ENCODE measurements around the gene SMOC1. TPM values are rescaled to one million over a fixed set of nuclear protein-coding genes. Genes with fewer than 3 reads are reported as not detected.

SMOC1 gene
- total RNA-seq, 2 donors from 2014 or later = 14.1 to 18.6 TPM

DNA sequence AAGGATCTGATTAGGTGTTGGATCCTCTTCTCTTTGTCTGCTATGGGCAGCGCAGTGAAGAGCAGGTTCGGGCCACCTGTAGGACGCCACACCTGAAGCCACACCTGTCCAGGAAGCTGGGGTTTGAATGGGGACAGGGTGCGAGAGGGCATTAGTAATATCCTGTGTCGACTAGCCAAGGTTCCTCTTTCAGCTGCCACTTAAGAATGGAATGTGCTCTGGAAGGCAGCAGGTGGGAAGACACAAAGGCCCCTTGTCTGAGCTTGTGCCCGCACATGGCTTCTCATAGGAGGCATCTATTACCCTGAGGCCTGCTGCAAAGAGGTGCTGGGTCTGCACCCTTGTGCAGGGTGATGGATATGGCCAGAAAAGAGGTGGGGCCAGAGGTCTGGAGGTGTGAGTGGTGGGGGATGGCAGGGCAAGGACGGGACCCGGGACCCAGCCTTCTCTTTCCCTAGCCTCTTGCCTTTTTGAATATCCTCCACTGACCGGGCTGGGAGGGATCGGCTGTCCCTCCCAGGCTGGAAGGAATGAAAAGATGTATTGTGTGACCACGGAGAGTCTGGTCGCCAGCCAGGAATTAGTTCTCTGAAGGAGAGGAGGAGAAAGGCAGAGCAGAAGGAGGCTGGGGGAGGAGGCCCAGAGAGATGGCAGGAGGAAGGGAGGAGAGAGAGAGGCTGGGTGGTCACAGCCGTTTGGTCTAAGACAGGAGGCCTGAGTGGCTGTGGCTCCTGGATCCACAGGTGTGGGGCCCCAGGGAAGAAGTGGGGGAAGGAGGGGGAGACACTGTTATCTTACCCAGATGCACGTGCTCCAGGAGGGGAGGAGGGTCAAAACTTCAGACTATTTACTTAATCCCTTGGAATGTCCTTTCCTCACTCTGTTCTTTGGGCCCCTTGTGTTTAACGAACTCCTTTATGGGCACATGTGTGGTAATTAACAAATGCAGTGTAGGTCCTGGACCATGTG, 101.5 kb downstream of the SMOC1 start:
- H3K9me3 ChIP-seq = no peaks in the 10 kb centered on the region
- no peak overlapping the region for H3K4me3 ChIP-seq
- peaks cover 0 to 8% of the 10 kb centered on the region in 2 donors for H3K4me1 ChIP-seq
- TF ChIP-seq, protein P1, sequence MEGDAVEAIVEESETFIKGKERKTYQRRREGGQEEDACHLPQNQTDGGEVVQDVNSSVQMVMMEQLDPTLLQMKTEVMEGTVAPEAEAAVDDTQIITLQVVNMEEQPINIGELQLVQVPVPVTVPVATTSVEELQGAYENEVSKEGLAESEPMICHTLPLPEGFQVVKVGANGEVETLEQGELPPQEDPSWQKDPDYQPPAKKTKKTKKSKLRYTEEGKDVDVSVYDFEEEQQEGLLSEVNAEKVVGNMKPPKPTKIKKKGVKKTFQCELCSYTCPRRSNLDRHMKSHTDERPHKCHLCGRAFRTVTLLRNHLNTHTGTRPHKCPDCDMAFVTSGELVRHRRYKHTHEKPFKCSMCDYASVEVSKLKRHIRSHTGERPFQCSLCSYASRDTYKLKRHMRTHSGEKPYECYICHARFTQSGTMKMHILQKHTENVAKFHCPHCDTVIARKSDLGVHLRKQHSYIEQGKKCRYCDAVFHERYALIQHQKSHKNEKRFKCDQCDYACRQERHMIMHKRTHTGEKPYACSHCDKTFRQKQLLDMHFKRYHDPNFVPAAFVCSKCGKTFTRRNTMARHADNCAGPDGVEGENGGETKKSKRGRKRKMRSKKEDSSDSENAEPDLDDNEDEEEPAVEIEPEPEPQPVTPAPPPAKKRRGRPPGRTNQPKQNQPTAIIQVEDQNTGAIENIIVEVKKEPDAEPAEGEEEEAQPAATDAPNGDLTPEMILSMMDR (IDR thresholded peaks at IDR 0.05) = no peak
- no peaks in the 10 kb centered on the region for H3K27me3 ChIP-seq
- no peak for DNase-seq (ENCODE audit: low spot score)
- no peaks in the 10 kb centered on the region for H3K36me3 ChIP-seq
- H3K27ac ChIP-seq = no peak overlapping the region

DNA sequence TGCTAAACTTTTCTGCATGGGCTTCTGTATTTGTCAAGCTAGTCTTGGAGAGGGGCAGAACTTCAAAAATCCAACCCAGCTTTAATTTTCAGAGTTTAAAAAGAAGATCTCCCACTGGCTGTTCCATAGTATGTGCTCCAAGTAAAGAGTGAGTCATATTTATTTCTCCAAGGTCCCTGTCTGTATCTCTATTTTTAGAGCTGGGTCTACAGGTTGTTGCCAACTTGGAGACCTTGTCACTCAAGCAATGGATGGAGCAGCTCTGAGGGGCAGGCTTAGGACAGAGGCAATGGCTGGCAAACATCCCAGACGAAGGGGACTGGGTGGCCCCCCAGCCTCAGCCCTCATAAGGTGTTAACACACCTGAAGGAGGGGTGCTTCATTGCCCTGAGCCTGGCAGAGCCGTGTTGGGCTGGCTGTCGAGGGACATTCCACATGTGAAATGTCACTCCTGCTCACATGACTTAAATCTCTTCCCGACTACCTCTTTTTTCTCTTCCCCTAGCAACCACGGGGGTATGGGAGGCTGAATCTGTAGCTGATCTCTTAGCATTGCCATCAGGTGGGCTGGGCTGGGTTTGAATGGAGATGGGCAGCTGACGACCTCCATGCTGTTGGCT, 103.1 kb downstream of the SMOC1 start:
- Histone ChIP-seq H3K27ac (no peak overlapping the region), H3K4me3 (no peak overlapping the region), H3K9me3 (no peaks in the 10 kb centered on the region), H3K36me3 (no peaks in the 10 kb centered on the region), H3K4me1 (peaks cover 0 to 8% of the 10 kb centered on the region in 2 donors), H3K27me3 (no peaks in the 10 kb centered on the region)
- no peak for DNase-seq (ENCODE audit: low spot score)
- TF ChIP-seq, protein P1 (IDR thresholded peaks at IDR 0.05) = no peak

- H3K36me3 ChIP-seq = no peaks in the 10 kb centered on the region
- no peak overlapping the region for H3K4me3 ChIP-seq
- TF ChIP-seq, protein P1 (IDR thresholded peaks at IDR 0.05) = no peak
- no peak overlapping the region for H3K27ac ChIP-seq
- H3K4me1 ChIP-seq = peaks cover 0 to 8% of the 10 kb centered on the region in 2 donors
- DNase-seq (ENCODE audit: low spot score) = no peak
- H3K27me3 ChIP-seq = no peaks in the 10 kb centered on the region
- H3K9me3 ChIP-seq = no peaks in the 10 kb centered on the region
These were observed 103.7 kb downstream of the SMOC1 start for GRCh38 chr14:69982886-69983285.

DNA sequence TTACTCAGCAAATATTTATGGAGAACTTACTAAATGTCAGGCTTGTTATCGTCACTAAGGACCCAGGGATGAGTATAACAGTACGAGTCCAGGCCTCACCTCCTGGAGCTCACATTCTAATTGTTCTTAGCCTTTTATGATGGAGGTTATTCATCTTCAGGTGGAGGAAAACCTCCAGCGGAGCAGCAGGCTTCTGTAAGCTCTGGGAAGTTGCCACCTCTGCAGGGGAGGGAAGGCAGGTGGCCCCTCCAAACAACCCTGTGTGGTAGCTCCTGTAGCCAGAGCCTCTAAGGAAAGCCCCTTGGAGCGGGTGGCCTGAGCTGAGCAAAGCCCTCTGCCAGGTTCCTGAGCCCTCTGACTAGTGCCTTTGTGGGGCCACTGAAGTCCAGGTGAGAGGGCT, 104.1 kb downstream of the SMOC1 start:
- TF ChIP-seq, protein P1 (IDR thresholded peaks at IDR 0.05) = no peak
- Histone ChIP-seq H3K27ac (no peak overlapping the region), H3K4me1 (peaks cover 0 to 8% of the 10 kb centered on the region in 2 donors), H3K4me3 (no peak overlapping the region), H3K27me3 (no peaks in the 10 kb centered on the region), H3K36me3 (no peaks in the 10 kb centered on the region), H3K9me3 (no peaks in the 10 kb centered on the region)
- DNase-seq (ENCODE audit: low spot score) = no peak

DNA sequence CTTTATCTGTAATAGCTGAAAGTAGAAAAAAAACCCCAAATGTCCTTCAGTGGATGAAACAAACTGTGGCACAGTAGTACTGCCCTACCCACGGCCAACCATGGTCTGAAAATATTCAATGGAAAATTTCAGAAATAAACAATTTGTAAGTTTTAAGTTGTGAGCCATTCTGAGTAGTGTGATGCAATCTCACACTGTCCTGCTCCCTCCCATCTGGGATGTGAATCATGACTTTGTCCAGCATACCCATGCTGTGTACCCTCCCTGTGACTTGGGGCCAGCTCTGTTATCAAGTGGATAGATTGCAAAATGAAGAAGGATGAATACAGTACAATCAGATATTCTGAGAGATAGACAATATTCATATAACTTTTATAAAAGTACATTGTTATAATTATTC, 106.2 kb downstream of the SMOC1 start:
- no peak overlapping the region for H3K27ac ChIP-seq
- TF ChIP-seq, protein P1 (IDR thresholded peaks at IDR 0.05) = no peak
- H3K9me3 ChIP-seq = no peaks in the 10 kb centered on the region
- H3K36me3 ChIP-seq = no peaks in the 10 kb centered on the region
- no peak for DNase-seq (ENCODE audit: low spot score)
- H3K27me3 ChIP-seq = no peaks in the 10 kb centered on the region
- peaks cover 0 to 8% of the 10 kb centered on the region in 2 donors for H3K4me1 ChIP-seq
- no peak overlapping the region for H3K4me3 ChIP-seq
